Smooth muscle cell of the coronary artery (primary cell): ENCODE data around the gene TTYH3. TPM values are rescaled to one million over a fixed set of nuclear protein-coding genes. Genes with fewer than 3 reads are reported as not detected.

Experiments
- total RNA-seq: library from RNA; depleted of rRNA; stranded (reverse); fragments of >200 nt; gene quantifications from 2 replicates; pipeline ENCODE4 v1.2.3, GENCODE V29; 2014; ENCODE audit warnings: low replicate concordance

Gene TTYH3
- total RNA-seq, result 15.9 and 36.8 TPM in 2 replicates

GRCh38 chr7:2631946-2632732 is at the start of gene TTYH3:
Gene TTYH3 (plus strand): TSS chr7:2631986. CDS start chr7:2632156, 170 bp downstream.

GRCh38 chr7:2687881-2688318 is 56.1 kb downstream of the TTYH3 start, which contains the start of gene AMZ1:
Gene AMZ1 (plus strand): TSS chr7:2688202. CDS start chr7:2700452, 12,250 bp downstream.

Other genes with a start within 250 kb of the TTYH3 start
- 6.0 and 7.4 TPM in 2 replicates for gene CHST12, start 228.4 kb upstream of the TTYH3 start, total RNA-seq
- gene GRIFIN, start 155.6 kb upstream of the TTYH3 start, total RNA-seq, result not detected in 2 replicates
- 2.1 and 2.6 TPM in 2 replicates for gene LFNG, start 112.2 kb upstream of the TTYH3 start, total RNA-seq
- gene BRAT1, start 76.5 kb upstream of the TTYH3 start, total RNA-seq, result 9.7 and 16.8 TPM in 2 replicates
- 6.1 and 9.9 TPM in 2 replicates for gene IQCE, start 73.0 kb upstream of the TTYH3 start, total RNA-seq
- under 0.01 and 0.70 TPM in 2 replicates for gene AMZ1, start 56.2 kb downstream of the TTYH3 start, total RNA-seq
- 19.8 and 38.0 TPM in 2 replicates for gene GNA12, start 212.3 kb downstream of the TTYH3 start, total RNA-seq